ENCODE results near the gene RPL32.

DNA sequence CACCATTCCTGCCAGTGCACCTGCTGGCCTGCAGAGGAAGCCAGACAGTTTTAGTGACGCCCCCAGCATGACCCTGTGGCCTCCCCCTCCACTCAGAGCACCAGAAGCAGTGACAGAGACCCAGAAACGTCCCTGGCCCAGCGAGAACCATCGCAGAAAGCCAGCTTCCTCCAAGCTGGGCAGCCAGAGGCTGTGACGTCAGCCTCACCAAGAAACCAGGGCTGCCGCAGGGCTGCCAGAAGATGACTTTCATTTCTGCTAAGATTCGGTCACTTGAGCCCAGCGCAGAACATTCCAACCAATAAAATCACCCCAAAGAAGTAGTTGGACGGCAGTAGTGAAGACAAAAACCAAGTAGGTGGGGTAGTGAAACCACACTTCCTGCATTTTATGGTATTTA is 29.6 kb upstream of the RPL32 start:
- TF ChIP-seq POLR2AphosphoS5 (IDR thresholded peaks at IDR 0.05; ENCODE audit: borderline replicate concordance, low read depth, low read length) (no peak), EZH2 (IDR thresholded peaks at IDR 0.05) (no peak), FOXP2 (optimal IDR thresholded peaks at IDR 0.05; ENCODE audit: control extremely low read depth, extremely low read length, insufficient read depth) (no peak)

Data from SK-N-MC (cell line).